Measurements from ENCODE around the gene PCDH17. TPM values are rescaled to one million over a fixed set of nuclear protein-coding genes. Genes with fewer than 3 reads are reported as not detected.

Gene PCDH17
- total and polyA plus RNA-seq, 2 of the 4 experiments (the other 2 are of a cell fraction) = under 0.01 TPM; not detected in 1

- H3K79me1 ChIP-seq (ENCODE audit: low read depth in 1 of 2, low read length in 2 of 2) = no peaks in the 10 kb centered on the region
- no peak overlapping the region for H2BK120ac ChIP-seq (ENCODE audit: low read depth, low read length)
- H3K4me3 ChIP-seq (ENCODE audit: insufficient read depth, low read depth, low read length) = no peak overlapping the region
- BruUV-seq (replicated peaks) = no TSS peak
- H4K8ac ChIP-seq (ENCODE audit: low read depth in 2 of 2, low read length in 2 of 2) = no peak overlapping the region
- no peak overlapping the region for H3K18ac ChIP-seq (ENCODE audit: low read depth, low read length)
- dilution Hi-C loops (cut with HindIII; ENCODE audit: low sequenced_read_pairs, unreplicated experiment) = no loop called here
- no peak overlapping the region for H2BK20ac ChIP-seq (ENCODE audit: low read depth, low read length)
- no peak overlapping the region for H4K91ac ChIP-seq (ENCODE audit: insufficient read depth, low read depth, low read length)
- peaks cover 2% of the 10 kb centered on the region; the same call in 1 of the 2 replicates for H3K9me3 ChIP-seq (ENCODE audit: control insufficient read depth, insufficient read depth, low read length)
- no peaks in the 10 kb centered on the region for H3K9me1 ChIP-seq (ENCODE audit: insufficient read depth, low read length)
- H3K4ac ChIP-seq (ENCODE audit: low read depth, low read length) = no peak overlapping the region
- no peak overlapping the region for H3K9ac ChIP-seq (ENCODE audit: low read depth, low read length)
- ChIA-PET CTCF (no interaction called here), POLR2A (ENCODE audit: unreplicated experiment) (no interaction called here)
- no peak overlapping the region for H2AFZ ChIP-seq (replicated peaks; ENCODE audit: low read length, poor library complexity)
- DNase-seq (no peak), ATAC-seq (ENCODE audit: low read depth) (no peak)
- TF ChIP-seq, protein P1, sequence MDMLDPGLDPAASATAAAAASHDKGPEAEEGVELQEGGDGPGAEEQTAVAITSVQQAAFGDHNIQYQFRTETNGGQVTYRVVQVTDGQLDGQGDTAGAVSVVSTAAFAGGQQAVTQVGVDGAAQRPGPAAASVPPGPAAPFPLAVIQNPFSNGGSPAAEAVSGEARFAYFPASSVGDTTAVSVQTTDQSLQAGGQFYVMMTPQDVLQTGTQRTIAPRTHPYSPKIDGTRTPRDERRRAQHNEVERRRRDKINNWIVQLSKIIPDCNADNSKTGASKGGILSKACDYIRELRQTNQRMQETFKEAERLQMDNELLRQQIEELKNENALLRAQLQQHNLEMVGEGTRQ (IDR thresholded peaks at IDR 0.05; ENCODE audit: low read depth, low read length) = no peak
- TF ChIP-seq NFE2L2 (IDR thresholded peaks at IDR 0.05; ENCODE audit: low read depth, low read length) (no peak), SMC3 (IDR thresholded peaks at IDR 0.05; ENCODE audit: low read depth, low read length) (no peak), MXI1 (IDR thresholded peaks at IDR 0.05; ENCODE audit: borderline replicate concordance, low read depth, low read length) (no peak), CHD1 (IDR thresholded peaks at IDR 0.05; ENCODE audit: low read depth, low read length) (no peak), FOS (IDR thresholded peaks at IDR 0.05; ENCODE audit: low read depth, low read length) (no peak), RCOR1 (IDR thresholded peaks at IDR 0.05; ENCODE audit: insufficient replicate concordance, low read length) (no peak), MAFK (IDR thresholded peaks at IDR 0.05; ENCODE audit: low read depth, low read length) (no peak), POLR2A (IDR thresholded peaks at IDR 0.05; ENCODE audit: low read depth, low read length) (no peak), CEBPB (IDR thresholded peaks at IDR 0.05; ENCODE audit: low read depth, low read length) (no peak), RFX5 (IDR thresholded peaks at IDR 0.05; ENCODE audit: low read depth, low read length) (no peak), MAZ (IDR thresholded peaks at IDR 0.05; ENCODE audit: borderline replicate concordance, low read depth, low read length) (no peak), BHLHE40 (IDR thresholded peaks at IDR 0.05; ENCODE audit: low read depth, low read length) (no peak), RAD21 (IDR thresholded peaks at IDR 0.05; ENCODE audit: low read length) (no peak)
- TF ChIP-seq, protein P2, sequence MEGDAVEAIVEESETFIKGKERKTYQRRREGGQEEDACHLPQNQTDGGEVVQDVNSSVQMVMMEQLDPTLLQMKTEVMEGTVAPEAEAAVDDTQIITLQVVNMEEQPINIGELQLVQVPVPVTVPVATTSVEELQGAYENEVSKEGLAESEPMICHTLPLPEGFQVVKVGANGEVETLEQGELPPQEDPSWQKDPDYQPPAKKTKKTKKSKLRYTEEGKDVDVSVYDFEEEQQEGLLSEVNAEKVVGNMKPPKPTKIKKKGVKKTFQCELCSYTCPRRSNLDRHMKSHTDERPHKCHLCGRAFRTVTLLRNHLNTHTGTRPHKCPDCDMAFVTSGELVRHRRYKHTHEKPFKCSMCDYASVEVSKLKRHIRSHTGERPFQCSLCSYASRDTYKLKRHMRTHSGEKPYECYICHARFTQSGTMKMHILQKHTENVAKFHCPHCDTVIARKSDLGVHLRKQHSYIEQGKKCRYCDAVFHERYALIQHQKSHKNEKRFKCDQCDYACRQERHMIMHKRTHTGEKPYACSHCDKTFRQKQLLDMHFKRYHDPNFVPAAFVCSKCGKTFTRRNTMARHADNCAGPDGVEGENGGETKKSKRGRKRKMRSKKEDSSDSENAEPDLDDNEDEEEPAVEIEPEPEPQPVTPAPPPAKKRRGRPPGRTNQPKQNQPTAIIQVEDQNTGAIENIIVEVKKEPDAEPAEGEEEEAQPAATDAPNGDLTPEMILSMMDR (conservative IDR thresholded peaks at IDR 0.05; ENCODE audit: low read depth, low read length) = no peak
- TF ChIP-seq, protein P3, sequence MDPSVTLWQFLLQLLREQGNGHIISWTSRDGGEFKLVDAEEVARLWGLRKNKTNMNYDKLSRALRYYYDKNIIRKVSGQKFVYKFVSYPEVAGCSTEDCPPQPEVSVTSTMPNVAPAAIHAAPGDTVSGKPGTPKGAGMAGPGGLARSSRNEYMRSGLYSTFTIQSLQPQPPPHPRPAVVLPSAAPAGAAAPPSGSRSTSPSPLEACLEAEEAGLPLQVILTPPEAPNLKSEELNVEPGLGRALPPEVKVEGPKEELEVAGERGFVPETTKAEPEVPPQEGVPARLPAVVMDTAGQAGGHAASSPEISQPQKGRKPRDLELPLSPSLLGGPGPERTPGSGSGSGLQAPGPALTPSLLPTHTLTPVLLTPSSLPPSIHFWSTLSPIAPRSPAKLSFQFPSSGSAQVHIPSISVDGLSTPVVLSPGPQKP (IDR thresholded peaks at IDR 0.05; ENCODE audit: borderline replicate concordance, low read depth, low read length) = no peak
- H3K36me3 ChIP-seq (ENCODE audit: control insufficient read depth, insufficient read depth, low read length) = no peaks in the 10 kb centered on the region
- H2BK15ac ChIP-seq (ENCODE audit: low read depth, low read length) = no peak overlapping the region
- H3K14ac ChIP-seq (replicated peaks; ENCODE audit: low read depth, low read length) = no peak overlapping the region
- H2BK5ac ChIP-seq (ENCODE audit: low read depth, low read length, poor library complexity, severe bottlenecking) = no peak overlapping the region
- H2AK9ac ChIP-seq (replicated peaks; ENCODE audit: low read depth, low read length, poor library complexity) = no peak overlapping the region
- no peak overlapping the region for H3K56ac ChIP-seq (ENCODE audit: extremely low read depth, insufficient read depth, low read length)
- intact Hi-C loops (cut with micrococcal nuclease) = no loop called here
- H3K27me3 ChIP-seq (ENCODE audit: control insufficient read depth, insufficient read depth, low read length) = no peaks in the 10 kb centered on the region
- H3K4me2 ChIP-seq (ENCODE audit: low read depth, low read length) = no peak overlapping the region
- no peak overlapping the region for H4K5ac ChIP-seq (ENCODE audit: low read depth, low read length)
- WGBS, 2 experiments (ENCODE audit: extremely low coverage in 2 of 2, insufficient read length in 1 of 2) = no CpG with 5 or more reads among the region's 2 CpGs
- H2AK5ac ChIP-seq (ENCODE audit: low read depth, low read length) = no peak overlapping the region
- no peak overlapping the region for H3K23ac ChIP-seq (ENCODE audit: low read depth, low read length)
- H4K20me1 ChIP-seq (ENCODE audit: insufficient read depth, low read length) = no peaks in the 10 kb centered on the region
- no peak overlapping the region for H3K27ac ChIP-seq (ENCODE audit: insufficient read depth, low read length)
- in situ Hi-C loops (cut with MboI; ENCODE audit: low sequenced_read_pairs) = no loop called here
- H3K4me1 ChIP-seq (ENCODE audit: control insufficient read depth, insufficient read depth, low read length) = no peaks in the 10 kb centered on the region
Observed at GRCh38 chr13:57672168-57672567, 40.6 kb downstream of the PCDH17 start.
